Gastrocnemius medialis (tissue), 4 donors: Measurements from ENCODE around the gene GSK3B.
"Not testable (repeated sequence)": the region's sequence is repeated elsewhere in the genome, so short reads cannot be mapped to it uniquely, and the experiment has no call there.

Experiments
- CTCF ChIP-seq, 5 experiments: fragments of 450-650 bp in 3 of 5; fragments of 200-600 bp in 2 of 5; sonication (generic) in 2 of 5; IDR thresholded peaks in 4 of 5; conservative IDR thresholded peaks in 1 of 5; 1 replicate in 4 of 5; 2 replicates in 1 of 5; pipeline ENCODE4 v1.5.1; 2016 to 2019; ENCODE audit warnings: antibody characterized with exemption in 5 of 5, mild to moderate bottlenecking in 3 of 5, moderate library complexity in 3 of 5
- POLR2A ChIP-seq, 2 donors: fragments of 450-650 bp; IDR thresholded peaks; one replicate each; pipeline ENCODE4 v1.6.1; 2017; ENCODE audit warnings: antibody characterized with exemption in 2 of 2, mild to moderate bottlenecking in 2 of 2, moderate library complexity in 2 of 2

DNA sequence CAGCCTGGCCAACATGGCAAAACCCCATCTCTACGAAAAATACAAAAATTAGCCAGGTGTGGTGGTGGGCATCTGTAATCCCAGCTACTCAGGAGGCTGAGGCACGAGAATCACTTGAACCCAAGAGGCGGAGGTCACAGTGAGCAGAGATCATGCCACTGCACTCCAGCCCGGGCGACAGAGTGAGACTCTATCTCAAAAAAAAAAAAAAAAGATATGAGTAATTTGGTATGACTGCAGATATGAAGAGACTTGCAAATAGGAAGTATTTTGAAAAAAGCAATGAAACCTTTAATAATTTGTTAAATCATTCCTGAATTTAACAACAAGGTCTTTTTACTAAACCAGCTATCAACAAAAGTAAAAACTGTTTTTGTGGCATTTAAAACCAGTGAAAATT, 42.7 kb downstream of the GSK3B start:
- not testable (repeated sequence) for TF ChIP-seq CTCF (IDR thresholded peaks at IDR 0.05 in 4 of 5, conservative IDR thresholded peaks at IDR 0.05 in 1 of 5); POLR2A (IDR thresholded peaks at IDR 0.05)
